Measurements from ENCODE around the gene TTC7B. TPM values are rescaled to one million over a fixed set of nuclear protein-coding genes. Genes with fewer than 3 reads are reported as not detected.

Gene TTC7B
- total RNA-seq, 1 experiment from 2014 or later, result 40.9 TPM

DNA sequence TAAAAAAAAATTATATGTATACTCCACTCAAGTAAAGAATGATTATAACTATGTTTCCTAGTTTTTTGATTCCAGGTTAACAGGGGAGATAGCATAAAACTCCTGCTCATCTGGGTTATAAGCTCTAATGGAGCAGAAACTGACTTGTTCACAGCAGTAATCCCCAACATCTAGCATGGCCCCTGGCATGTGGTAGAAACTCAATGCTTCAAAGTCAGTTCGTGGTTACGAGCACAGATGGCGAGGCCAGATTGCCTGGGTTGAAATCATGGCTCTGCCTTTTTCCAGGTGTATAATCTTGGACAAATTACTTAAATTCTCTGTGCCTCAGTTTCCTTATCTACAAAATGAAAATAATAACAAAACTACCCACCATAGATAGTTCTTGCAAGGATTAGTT, 183.8 kb downstream of the TTC7B start:
- no peak overlapping the region for H3K27ac ChIP-seq (ENCODE audit: low read length)
- CTCF ChIA-PET, result no interaction called here

DNA sequence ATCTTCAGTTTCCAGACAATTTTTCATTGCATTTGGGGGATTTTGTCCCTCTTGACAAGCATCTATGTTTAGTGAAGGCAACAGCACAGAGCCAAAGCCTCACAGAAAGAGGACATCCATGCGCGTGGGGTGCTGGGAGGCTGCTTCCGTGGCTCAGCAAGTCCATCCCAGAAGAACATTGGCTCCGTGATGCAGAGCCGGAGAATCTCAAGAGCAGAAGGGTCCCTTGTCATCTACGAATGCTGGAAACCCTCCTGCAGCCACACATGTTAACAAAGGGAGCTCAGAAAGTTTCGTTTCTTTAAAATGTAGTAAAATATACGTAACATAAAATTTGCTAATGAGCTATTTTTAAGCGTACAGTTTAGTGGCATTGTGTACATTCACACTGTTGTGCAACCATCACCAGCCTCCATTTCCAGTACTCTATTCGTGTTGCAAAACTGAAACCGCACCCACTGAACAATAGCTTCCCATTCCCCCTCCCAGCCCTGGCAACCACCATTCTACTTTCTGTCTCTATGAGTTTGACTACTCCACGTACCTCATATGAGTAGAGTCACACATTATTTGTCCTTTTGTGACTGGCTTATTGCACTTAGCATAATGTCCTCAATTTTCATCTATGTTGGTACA, 185.9 kb downstream of the TTC7B start:
- no peaks in the 10 kb centered on the region for H3K4me1 ChIP-seq (ENCODE audit: control insufficient read depth, insufficient read depth, low read length)
- H3K36me3 ChIP-seq (ENCODE audit: control insufficient read depth, insufficient read depth, low read length), result no peaks in the 10 kb centered on the region
- in situ Hi-C loops (cut with HindIII; ENCODE audit: low pct_unique_long_range_greater_than_20kb, low sequenced_read_pairs), result no loop called here
- no peak for ATAC-seq
- no peak overlapping the region for H3K27ac ChIP-seq (ENCODE audit: low read length)
- ChIA-PET CTCF (no interaction called here), POLR2A (no interaction called here)
- TF ChIP-seq POLR2AphosphoS5 (IDR thresholded peaks at IDR 0.05; ENCODE audit: low read depth, low read length), result no peak
- TF ChIP-seq SIN3A (IDR thresholded peaks at IDR 0.05; ENCODE audit: borderline replicate concordance, insufficient read depth, low read depth, low read length), result no peak
- TF ChIP-seq, protein P1, sequence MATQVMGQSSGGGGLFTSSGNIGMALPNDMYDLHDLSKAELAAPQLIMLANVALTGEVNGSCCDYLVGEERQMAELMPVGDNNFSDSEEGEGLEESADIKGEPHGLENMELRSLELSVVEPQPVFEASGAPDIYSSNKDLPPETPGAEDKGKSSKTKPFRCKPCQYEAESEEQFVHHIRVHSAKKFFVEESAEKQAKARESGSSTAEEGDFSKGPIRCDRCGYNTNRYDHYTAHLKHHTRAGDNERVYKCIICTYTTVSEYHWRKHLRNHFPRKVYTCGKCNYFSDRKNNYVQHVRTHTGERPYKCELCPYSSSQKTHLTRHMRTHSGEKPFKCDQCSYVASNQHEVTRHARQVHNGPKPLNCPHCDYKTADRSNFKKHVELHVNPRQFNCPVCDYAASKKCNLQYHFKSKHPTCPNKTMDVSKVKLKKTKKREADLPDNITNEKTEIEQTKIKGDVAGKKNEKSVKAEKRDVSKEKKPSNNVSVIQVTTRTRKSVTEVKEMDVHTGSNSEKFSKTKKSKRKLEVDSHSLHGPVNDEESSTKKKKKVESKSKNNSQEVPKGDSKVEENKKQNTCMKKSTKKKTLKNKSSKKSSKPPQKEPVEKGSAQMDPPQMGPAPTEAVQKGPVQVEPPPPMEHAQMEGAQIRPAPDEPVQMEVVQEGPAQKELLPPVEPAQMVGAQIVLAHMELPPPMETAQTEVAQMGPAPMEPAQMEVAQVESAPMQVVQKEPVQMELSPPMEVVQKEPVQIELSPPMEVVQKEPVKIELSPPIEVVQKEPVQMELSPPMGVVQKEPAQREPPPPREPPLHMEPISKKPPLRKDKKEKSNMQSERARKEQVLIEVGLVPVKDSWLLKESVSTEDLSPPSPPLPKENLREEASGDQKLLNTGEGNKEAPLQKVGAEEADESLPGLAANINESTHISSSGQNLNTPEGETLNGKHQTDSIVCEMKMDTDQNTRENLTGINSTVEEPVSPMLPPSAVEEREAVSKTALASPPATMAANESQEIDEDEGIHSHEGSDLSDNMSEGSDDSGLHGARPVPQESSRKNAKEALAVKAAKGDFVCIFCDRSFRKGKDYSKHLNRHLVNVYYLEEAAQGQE (IDR thresholded peaks at IDR 0.05; ENCODE audit: insufficient read depth in 1 of 2, low read depth in 2 of 2, low read length in 1 of 2), result no peak
- TF ChIP-seq TCF7L2 (IDR thresholded peaks at IDR 0.05; ENCODE audit: low read depth, low read length), result no peak
- TF ChIP-seq, protein P2, sequence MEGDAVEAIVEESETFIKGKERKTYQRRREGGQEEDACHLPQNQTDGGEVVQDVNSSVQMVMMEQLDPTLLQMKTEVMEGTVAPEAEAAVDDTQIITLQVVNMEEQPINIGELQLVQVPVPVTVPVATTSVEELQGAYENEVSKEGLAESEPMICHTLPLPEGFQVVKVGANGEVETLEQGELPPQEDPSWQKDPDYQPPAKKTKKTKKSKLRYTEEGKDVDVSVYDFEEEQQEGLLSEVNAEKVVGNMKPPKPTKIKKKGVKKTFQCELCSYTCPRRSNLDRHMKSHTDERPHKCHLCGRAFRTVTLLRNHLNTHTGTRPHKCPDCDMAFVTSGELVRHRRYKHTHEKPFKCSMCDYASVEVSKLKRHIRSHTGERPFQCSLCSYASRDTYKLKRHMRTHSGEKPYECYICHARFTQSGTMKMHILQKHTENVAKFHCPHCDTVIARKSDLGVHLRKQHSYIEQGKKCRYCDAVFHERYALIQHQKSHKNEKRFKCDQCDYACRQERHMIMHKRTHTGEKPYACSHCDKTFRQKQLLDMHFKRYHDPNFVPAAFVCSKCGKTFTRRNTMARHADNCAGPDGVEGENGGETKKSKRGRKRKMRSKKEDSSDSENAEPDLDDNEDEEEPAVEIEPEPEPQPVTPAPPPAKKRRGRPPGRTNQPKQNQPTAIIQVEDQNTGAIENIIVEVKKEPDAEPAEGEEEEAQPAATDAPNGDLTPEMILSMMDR (IDR thresholded peaks at IDR 0.05), result no peak
- intact Hi-C loops (cut with micrococcal nuclease; ENCODE audit: unreplicated experiment), result no loop called here
- no peak overlapping the region for H3K4me3 ChIP-seq (ENCODE audit: low read depth in 2 of 2, low read length in 2 of 2)
- no peaks in the 10 kb centered on the region for H3K9me3 ChIP-seq (ENCODE audit: control insufficient read depth, insufficient read depth, low read depth, low read length)
- no TSS peak for BruUV-seq (replicated peaks)
- H3K27me3 ChIP-seq (ENCODE audit: control insufficient read depth, insufficient read depth, low read length), result no peaks in the 10 kb centered on the region
- DNase-seq (ENCODE audit: low read depth, low spot score), result no peak

More for the DNA sequence above, 183.8 kb downstream of the TTC7B start:
- in situ Hi-C loops (cut with HindIII; ENCODE audit: low pct_unique_long_range_greater_than_20kb, low sequenced_read_pairs), result no loop called here
- H3K4me3 ChIP-seq (ENCODE audit: low read depth in 2 of 2, low read length in 2 of 2), result no peak overlapping the region
- no peaks in the 10 kb centered on the region for H3K9me3 ChIP-seq (ENCODE audit: control insufficient read depth, insufficient read depth, low read depth, low read length)
- TF ChIP-seq, protein P1 (IDR thresholded peaks at IDR 0.05; ENCODE audit: insufficient read depth in 1 of 2, low read depth in 2 of 2, low read length in 1 of 2), result no peak
- TF ChIP-seq, protein P2 (IDR thresholded peaks at IDR 0.05), result no peak
- TF ChIP-seq POLR2AphosphoS5 (IDR thresholded peaks at IDR 0.05; ENCODE audit: low read depth, low read length) (no peak), SIN3A (IDR thresholded peaks at IDR 0.05; ENCODE audit: borderline replicate concordance, insufficient read depth, low read depth, low read length) (no peak)
- POLR2A ChIA-PET, result no interaction called here
- DNase-seq (ENCODE audit: low read depth, low spot score) (no peak), ATAC-seq (no peak)
- no peaks in the 10 kb centered on the region for H3K27me3 ChIP-seq (ENCODE audit: control insufficient read depth, insufficient read depth, low read length)
- H3K36me3 ChIP-seq (ENCODE audit: control insufficient read depth, insufficient read depth, low read length), result no peaks in the 10 kb centered on the region
- intact Hi-C loops (cut with micrococcal nuclease; ENCODE audit: unreplicated experiment), result no loop called here
- no peaks in the 10 kb centered on the region for H3K4me1 ChIP-seq (ENCODE audit: control insufficient read depth, insufficient read depth, low read length)
- no TSS peak for BruUV-seq (replicated peaks)
